ENCODE measurements around the gene TMEM130.
"Not testable (repeated sequence)": the region's sequence is repeated elsewhere in the genome, so short reads cannot be mapped to it uniquely, and the experiment has no call there.

Gene TMEM130

DNA sequence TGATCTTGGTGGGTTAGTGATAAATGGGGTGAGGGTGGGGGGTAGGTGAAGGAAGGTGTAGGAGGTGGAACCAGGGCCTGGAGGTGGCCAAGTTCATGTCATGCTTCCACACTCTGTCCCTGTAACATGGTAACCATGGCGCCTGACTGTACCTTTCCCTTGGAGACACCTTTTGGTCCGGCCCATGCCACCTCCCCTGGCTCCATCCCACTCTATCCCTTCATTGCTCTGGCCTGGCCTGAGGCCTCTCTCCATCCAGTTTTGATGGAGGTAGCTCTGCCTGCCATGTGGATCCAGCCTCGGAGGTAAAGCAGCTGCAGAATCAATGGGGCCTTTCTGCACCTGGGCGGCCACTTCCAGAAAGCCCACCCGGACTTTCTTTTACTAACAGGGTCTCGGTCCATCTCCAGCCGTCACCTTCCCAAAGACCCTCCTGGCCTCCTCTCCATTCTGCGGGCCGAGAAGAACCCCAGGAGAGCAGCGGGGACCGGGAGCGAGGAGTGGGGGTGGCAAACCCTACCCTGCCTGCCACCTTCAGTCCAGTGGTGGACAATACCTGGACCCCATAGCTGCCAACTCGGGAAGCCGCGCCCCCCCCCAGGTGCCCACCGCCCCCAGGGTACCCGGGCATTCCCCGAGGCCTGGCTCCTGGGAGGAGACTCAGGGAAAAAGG, 8.0 kb upstream of the TMEM130 start:
- DNase-seq (ENCODE audit: low spot score) (no peak), FAIRE-seq (peak; percentile 94)

DNA sequence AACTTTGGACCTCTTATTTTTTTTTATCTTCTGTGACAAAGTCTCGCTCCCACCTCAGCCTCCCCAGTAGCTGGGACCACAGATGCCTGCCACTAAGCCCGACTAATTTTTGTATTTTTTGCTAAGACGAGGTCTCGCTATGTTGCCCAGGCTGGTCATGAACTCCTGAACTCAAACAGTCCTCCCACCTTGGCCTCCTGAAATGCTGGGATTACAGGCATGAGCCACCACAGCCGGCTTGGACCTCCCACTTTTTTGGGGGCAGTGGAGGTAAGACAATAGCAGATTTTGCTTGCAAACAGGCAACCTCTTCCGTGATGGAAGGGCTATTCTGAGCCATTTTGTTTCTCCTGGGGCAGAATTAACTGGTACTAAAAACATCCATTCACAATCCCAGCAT, 7.3 kb upstream of the TMEM130 start:
- DNase-seq (ENCODE audit: low spot score) (no peak), FAIRE-seq (no peak)

DNA sequence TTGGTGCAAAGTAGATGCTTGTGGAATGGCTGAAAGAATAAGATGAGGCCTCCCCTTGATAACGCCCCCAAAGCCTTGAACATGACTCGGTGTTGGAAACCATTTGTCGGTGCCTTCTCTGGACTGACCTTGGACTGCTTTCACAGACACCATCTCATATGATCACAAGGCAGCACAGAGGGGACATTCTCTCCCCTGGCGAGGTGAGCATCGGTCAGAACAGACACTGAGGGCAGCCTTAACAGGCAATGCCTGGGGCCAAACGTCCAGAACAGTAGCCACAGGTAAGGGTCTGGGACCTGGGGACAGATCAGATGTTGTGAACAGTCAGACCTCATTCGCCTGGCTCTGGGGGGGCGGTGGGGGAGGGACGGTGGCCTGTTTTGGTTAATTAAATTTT, 5.7 kb upstream of the TMEM130 start:
- FAIRE-seq (no peak), DNase-seq (ENCODE audit: low spot score) (no peak)

DNA sequence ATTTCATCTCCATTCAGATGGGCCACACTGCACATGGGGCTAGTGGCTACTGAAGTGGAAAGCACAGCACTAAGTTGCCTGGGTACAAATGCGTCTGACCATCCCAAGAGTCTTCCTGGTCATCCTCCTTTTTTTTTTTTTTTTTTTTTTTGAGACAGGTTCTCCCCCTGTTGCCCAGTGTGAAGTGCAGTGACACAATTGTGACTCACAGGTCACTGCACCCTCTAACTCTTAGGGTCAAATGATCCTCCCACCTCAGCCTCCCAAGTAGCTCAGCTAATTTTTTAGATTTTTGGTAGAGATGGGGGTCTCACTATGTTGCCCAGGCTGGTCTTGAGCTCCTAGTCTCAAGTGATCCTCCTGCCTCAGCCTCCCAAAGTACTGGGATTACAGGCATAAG, 5.1 kb upstream of the TMEM130 start:
- DNase-seq (ENCODE audit: low spot score) (no peak), FAIRE-seq (no peak)

DNA sequence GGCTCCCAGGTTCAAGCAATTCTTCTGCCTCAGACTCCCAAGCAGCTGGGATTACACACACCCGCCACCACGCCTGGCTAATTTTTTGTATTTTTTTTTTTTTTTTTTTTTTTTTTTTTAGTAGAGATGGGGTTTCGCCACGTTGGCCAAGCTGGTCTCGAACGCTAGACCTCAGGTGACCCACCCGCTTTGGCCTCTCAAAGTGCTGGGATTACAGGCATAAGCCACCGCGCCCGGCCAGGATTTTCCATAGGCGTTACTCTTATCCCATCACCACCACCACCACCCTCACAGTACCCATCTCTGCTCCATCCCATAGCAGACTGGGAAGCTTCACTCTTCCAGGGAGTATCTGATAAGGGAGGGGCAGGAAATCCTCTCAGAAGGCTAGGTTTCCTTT, 3.8 kb upstream of the TMEM130 start:
- not testable (repeated sequence) for DNase-seq (ENCODE audit: low spot score); FAIRE-seq

DNA sequence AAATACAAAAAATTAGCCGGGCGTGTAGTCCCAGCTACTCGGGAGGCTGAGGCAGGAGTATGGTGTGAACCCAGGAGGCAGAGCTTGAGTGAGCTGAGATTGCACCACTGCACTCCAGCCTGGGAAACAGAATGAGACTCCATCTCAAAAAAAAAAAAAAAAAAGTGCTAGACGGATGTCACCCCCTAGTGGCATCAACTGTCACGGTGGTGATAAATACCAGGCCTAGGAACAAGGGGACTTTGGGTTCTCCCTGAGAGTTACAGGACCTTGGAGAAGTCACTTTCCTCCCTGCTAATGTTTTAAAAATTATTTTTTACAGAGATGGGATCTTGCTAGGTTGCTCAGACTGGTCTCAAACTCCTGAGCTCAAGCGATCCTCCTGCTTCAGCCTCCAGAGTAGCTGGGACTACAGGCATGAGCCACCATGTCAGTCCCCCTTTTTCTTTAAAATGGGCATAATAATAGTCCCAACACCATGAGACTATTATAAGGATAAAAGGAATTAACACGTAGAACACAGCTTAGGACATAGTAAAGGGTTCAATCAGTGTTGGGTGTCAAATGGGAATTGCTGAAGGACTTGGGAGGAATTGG, 2.6 kb upstream of the TMEM130 start:
- FAIRE-seq (no peak), DNase-seq (ENCODE audit: low spot score) (peak; percentile 51)

DNA sequence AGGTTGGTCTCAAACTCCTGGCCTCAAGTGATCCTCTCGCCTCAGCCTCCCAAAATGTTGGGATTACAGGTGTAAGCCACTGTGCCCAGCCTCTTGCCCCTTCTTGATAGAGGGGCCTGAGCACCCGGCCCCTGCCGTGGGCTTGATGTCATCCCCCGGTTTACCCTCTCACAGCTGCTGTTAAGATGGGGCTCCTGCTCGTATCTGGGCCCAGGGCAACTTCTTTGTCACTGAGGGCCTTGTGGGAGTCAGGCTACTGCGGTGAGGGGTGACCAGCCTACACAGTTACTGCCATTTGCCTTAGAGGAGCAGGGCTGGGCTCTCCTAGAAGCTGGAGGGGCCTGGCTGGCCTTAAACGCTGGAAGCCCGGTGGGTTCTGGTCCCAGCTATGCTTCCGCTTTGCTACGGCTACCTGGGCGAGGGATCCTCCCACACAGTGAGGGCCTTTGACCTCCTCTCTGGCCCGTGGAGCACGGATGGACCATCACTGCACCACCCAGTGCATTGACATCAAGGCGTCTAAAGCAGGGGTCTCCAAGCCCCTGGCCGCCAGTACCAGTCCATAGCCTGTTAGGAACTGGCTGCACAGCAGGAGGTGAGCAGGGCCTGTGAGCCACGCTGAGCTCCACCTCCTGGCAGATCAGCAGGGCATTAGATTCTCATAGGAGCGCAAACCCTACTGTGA, 1.1 kb upstream of the TMEM130 start:
- DNase-seq (ENCODE audit: low spot score) (no peak), FAIRE-seq (peak; percentile 61)

DNA sequence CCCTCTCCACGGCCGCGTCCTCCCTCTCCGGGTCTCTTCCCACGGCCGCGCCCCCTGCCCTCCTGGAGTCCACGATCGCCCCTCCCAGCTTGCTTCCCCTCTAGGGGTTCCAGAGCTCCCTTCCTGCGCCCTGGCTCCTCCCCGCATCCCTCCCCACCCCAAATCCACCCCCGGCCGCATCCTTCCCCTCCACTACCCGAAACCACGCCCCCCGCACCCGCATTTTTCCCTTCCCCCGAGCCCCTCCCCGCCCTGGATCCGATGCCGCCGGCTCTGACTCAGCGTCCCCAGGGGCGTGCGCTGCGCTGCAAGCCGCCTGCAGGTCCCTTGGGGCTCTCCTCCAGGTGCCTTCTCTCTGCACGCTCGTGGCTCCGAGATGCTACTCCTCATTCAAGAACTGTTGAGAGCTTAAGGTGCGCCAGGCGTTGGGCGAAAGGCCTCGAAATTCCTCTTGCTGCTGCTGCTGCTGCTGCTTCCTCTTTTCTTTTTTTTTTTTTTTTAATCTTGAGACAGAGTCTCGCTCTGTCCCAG, 372 bp upstream of the TMEM130 start:
- peak; percentile 98 for FAIRE-seq
- peak; percentile 97 for DNase-seq (ENCODE audit: low spot score)

DNA sequence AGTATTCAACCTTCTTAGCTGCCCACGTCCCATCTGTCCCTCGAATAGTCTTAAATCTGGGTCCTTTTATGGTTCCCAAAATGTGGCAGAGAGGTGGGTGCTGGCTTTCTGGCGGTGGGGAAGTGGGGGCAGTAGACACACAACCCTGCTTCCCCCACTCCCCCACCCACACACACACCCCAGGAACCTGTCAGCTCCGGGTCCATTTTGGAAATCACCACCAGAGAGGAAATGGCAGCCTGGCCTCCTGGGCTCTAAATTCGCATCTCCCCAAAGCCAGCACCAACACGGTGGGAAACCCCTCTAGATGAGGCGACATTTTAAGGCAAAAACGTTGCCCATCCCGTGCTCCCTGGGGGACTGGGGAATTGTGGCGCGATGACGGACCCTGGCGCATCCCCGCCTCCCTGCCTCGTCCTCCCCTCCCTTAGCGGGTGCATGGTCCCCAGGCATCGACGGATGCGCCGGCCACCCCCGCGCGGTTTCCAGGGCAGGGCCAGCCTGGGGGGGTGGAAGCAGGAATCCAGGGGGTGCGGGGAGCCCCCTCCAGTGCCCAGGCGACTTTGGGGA, 702 bp downstream of the TMEM130 start:
- DNase-seq (ENCODE audit: low spot score) (no peak), FAIRE-seq (no peak)

DNA sequence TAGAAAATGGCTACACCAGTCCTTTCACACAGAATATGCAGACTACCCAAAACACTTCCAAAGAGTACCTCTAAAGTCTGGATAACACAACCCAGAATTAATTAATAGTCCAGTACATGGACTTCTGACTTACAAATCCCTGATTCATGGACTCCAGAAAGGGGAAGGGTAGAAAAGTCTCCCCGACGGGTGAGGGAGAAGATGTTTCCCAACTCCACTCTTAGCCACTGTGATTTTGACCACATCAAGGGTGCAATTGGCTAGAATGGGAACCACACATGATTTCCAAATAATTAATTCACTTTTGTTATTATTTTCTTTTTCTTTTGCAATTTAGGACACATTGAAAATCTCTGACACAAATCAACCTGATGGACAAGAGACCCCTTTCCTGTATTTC, 1.4 kb downstream of the TMEM130 start:
- no peak for FAIRE-seq

DNA sequence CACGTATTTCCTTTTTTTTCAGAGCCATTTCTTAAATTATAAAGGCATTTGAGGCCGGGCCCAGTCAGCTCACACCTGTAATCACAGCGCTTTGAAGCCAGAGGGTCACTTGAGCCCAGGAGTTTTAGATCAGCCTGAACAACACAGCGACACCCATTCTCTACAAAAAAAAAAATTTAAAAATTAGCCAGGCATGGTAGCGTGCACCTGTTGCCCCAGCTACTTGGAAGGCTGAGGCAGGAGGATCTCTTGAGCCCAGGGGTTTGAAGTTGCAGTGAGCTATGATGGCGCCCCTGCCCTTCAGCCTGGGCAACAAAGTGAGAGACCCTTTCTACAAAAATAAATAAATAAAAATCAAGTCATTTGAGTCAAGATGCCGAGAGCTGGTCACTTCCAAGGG, 3.0 kb downstream of the TMEM130 start:
- DNase-seq (ENCODE audit: low spot score) (no peak), FAIRE-seq (no peak)

More for the DNA sequence above, 1.4 kb downstream of the TMEM130 start:
- no peak for DNase-seq (ENCODE audit: low spot score)

DNA sequence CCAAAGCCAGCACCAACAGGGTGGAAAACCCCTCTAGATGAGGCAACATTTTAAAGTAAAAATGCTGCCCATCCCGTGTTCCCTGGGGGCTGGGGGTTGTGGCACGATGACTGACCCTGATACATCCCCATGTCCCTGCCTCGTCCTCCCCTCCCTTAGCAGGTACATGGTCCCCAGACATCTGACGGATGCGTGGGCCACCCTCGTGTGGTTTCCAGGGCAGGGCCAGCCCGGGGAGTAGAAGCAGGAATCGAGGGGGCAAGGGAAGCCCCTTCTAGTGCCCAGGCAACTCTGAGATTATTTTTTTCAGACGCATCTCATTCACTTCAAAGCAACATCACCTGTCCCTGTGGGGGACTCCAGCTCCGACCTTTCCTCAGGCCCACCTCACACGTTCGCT, 3.5 kb downstream of the TMEM130 start:
- peak; percentile 82 for FAIRE-seq
- DNase-seq (ENCODE audit: low spot score), result no peak

DNA sequence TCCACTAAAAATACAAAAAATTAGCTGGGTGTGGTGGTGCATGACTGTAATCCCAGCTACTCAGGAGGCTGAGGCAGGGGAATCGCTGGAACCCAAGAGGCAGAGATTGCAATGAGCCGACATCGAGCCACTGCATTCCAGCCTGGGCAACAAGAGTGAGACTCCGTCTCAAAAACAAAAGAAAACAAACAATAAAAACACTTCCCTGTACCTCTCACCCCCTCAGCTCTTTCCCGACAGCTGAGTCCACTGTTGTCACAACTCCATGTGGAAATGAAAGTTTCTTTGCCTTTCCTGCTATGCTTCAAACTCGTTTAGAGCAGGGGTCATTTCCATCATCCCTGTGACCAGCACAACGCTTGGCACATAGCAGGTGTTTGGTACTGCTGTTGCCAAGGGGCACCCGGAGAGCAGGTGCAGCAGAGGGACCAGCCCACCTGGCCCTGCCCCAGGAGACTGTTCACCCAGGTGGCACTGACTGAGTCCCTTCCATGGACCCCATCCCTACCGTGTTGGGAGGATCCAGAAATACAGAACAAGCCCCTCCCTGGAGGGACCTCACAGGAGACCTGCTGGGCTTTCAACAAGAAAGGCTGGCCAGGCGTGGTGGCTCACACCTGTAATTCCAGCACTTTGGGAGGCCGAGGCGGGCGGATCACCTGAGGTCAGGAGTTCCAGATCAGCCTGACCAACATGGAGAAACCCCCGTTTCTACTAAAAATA, 4.9 kb downstream of the TMEM130 start:
- DNase-seq (ENCODE audit: low spot score) (no peak), FAIRE-seq (peak; percentile 90)

DNA sequence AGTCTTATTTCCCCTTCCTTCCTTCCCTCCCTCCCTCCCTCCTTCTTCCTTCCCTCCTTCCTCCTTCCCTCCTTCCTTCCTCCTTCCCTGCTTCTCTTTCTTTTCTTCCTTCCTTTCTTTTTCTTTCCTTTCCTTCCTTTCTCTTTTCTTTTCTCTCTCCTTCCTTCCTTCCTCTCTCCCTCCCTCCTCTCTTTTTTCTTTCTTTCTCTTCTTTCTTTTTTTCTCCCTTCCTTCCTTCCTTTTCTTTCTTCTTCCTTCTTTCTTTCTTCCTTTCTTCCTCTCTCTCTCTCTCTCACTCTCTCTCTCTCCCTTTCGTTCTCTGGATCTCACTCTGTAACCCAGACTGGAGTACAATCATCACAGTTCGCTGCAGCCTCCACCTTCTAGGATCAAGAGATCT, 6.2 kb downstream of the TMEM130 start:
- FAIRE-seq (no peak), DNase-seq (ENCODE audit: low spot score) (no peak)

DNA sequence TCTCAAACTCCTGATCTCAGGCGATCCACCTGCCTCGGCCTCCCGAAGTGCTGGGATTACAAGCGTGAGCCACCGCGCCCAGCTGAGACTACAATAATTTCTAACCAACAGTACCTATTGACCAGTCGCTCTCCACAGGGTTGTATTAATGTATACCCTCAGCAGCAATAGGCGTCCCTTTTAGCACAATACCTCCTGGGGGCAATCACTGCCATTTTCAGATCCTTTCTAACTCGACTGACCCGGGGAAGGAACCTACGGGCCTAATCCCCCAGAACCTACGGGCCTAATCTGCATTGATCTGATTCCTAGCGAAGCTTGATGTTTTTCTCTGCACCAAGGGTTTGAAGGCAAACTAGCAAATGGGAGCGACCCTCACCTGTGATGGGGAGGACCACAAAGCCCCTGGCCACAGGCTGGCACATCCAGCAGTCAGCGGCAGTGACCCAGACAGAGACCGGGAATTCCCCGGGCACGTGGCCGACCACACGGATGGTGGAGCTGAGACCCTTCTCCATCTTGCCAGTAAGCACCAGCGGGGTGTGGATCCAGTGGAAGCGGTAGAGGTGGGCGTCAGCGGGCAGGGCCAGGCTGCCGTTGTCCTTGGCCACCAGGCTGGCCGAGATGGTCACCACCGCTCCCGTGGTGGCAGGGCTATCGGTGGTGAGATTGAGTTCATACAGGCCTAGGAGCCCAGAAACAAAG, 6.9 kb downstream of the TMEM130 start:
- DNase-seq (ENCODE audit: low spot score), result peak; percentile 4

DNA sequence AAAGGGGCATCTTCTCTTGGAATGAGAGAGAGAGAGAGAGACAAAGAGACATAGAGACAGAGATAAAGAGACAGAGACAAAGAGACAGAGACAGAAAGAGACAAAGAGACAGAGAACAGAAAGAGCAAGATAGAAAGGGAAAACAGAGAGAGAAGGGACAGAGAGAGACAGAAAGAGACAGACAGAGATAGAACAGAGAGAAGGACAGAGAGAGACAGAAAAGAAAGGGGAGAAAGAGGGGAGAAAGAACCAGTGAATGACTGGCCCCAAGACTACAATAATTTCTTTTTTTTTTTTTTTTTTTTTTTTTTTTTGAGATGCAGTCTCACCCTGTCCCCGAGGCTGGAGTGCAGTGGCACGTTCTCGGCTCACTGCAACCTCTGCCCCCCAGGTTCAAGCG, 7.6 kb downstream of the TMEM130 start:
- FAIRE-seq (no peak), DNase-seq (ENCODE audit: low spot score) (no peak)

More for the DNA sequence above, 6.9 kb downstream of the TMEM130 start:
- peak; percentile 71 for FAIRE-seq

DNA sequence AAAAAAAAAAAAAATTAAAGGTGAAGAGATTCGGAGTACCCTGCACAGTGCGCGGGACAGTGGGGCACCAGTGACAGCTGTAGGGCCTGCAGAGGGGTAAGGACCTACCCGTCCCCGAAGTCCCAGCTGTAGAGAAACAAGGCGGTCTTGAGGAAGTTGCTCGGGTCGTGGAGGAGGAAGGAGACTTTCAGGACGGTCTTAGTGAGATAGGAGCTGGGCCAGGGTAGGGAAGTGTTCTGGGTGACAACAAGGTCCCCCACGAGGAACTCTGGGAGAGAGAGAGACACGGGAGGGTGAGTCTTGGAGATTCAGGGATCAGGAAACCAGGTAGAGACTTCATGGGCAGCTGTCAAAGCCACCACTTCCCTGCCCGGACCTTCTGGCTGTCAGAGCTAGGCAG, 9.7 kb downstream of the TMEM130 start:
- DNase-seq (ENCODE audit: low spot score) (no peak), FAIRE-seq (no peak)

DNA sequence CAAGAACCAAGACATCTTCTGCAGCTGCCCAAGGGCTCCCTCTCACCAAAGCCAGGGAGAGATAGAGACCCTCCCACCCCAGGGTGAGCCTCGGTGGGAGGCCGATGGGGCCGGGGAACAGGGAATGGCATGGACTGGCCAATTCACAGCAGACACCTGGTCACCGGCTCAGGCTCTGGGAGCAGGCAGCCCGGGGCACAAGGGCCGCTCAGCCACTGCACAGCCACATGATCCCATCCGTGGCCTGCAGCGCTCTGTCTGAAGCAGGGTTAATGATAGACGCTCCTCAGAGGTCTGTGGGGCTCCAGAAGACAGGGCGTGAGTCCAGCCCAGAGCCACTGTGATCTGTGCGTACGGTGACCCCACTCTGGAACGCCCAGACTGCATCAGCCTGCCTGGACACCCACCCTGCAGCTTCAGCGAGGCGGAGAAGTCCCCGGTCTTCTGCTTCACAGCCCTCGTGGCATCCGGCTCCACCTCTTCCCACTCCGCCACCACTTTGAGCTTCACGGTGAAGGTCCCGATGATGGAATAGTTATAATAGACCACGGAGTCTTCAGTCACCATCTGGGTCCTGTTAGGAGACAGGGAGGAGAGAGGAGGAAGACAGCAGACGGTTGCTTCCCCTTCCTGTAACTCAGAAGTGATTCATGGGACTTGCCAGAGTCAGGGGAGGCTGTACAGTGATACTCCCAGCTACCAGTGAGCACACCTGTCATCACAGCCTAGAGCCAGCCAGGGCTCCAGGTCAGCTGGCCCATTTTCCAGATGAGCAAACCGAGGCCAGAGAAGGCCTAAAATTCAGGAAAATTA, 14.0 kb downstream of the TMEM130 start:
- FAIRE-seq, result no peak
- no peak for DNase-seq (ENCODE audit: low spot score)

DNA sequence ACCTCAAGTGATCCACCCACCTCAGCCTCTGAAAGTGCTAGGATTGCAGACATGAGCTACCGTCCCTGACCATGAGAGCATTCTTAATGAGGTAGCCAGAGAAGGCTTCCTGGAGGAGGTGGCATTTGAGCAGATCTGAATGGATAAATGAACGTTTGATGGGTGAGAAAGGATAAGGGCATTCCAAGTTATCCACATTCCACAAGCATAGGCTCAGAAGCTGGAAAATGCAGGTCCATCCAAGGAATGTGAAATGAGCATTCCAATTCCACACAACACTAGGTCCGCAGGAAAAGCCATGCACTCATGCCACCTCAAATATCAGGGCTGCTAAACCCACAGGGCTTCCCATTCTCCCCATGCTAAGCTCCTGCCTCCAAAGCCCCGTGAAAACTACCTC, 17.0 kb downstream of the TMEM130 start:
- FAIRE-seq, result no peak

DNA sequence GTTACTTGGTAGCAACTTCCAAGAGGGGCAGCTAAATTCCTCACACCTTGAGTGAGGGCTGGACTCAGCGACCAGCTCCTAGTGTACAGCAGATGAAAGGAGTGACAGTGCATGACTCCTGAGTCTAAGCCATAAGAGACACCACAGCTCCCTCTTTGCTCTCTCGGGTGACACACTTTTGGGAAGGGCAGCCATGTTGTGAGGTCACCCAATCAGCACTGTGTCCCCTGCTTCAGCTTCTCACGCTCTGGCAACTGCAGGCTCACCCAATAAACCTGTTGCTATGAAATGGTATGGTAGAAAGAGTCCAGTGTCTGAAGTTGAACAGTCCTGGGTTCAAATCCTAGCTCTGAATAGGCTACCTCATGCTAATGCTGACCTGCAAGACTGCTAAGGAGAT, 20.9 kb downstream of the TMEM130 start:
- DNase-seq (ENCODE audit: low spot score), result no peak

More for the DNA sequence above, 17.0 kb downstream of the TMEM130 start:
- peak; percentile 78 for DNase-seq (ENCODE audit: low spot score)

More for the DNA sequence above, 20.9 kb downstream of the TMEM130 start:
- no peak for FAIRE-seq
